ENCODE data around the gene DCXR. TPM values are rescaled to one million over a fixed set of nuclear protein-coding genes. Genes with fewer than 3 reads are reported as not detected.

The DCXR gene
- polyA plus RNA-seq, 4 donors, result 41.1 to 147 (median 112) TPM

GRCh38 chr17:81999976-82000802 is 37.3 kb downstream of the DCXR start:
- Histone ChIP-seq H3K4me1 (ENCODE audit: control insufficient read depth in 3 of 3, insufficient read depth in 2 of 3, low read depth in 1 of 3, low read length in 2 of 3) (peaks cover 0 to 23% (median 2%) of the 10 kb centered on the region in 3 donors), H3K9me3 (ENCODE audit: control insufficient read depth in 2 of 2, insufficient read depth in 1 of 2, low read depth in 1 of 2, low read length in 1 of 2) (no peaks in the 10 kb centered on the region), H3K36me3 (ENCODE audit: control insufficient read depth in 3 of 3, insufficient read depth in 2 of 3, low read depth in 1 of 3, low read length in 3 of 3) (peaks cover 0 to 54% (median 2%) of the 10 kb centered on the region in 3 donors), H3K27me3 (ENCODE audit: control insufficient read depth in 3 of 3, insufficient read depth in 3 of 3, low read length in 3 of 3) (no peaks in the 10 kb centered on the region), H3K27ac (ENCODE audit: low read depth in 1 of 3, low read length in 2 of 3) (peak overlapping the region in 1 of 3 donors; percentile 13), H3K4me3 (ENCODE audit: low read depth in 1 of 3, low read length in 3 of 3) (no peak overlapping the region)
- 17 to 64% (median 37%) methylated on average over 36 of the region's 36 CpGs for WGBS, 3 donors
- no peak for FAIRE-seq
- DNase-seq, result peak; percentile 35 to 42

- 26 to 70% (median 47%) methylated on average over 9 to 12 of the region's 12 CpGs for WGBS, 3 donors
- Histone ChIP-seq H3K27ac (ENCODE audit: low read depth in 1 of 3, low read length in 2 of 3) (no peak overlapping the region), H3K9me3 (ENCODE audit: control insufficient read depth in 2 of 2, insufficient read depth in 1 of 2, low read depth in 1 of 2, low read length in 1 of 2) (no peaks in the 10 kb centered on the region)
Measured at GRCh38 chr17:81999587-81999975, 37.9 kb downstream of the DCXR start.

GRCh38 chr17:81998691-81999438 is 38.6 kb downstream of the DCXR start:
- Histone ChIP-seq H3K27me3 (ENCODE audit: control insufficient read depth in 3 of 3, insufficient read depth in 3 of 3, low read length in 3 of 3) (no peaks in the 10 kb centered on the region), H3K9me3 (ENCODE audit: control insufficient read depth in 2 of 2, insufficient read depth in 1 of 2, low read depth in 1 of 2, low read length in 1 of 2) (no peaks in the 10 kb centered on the region), H3K36me3 (ENCODE audit: control insufficient read depth in 3 of 3, insufficient read depth in 2 of 3, low read depth in 1 of 3, low read length in 3 of 3) (peaks cover 0 to 56% (median 0%) of the 10 kb centered on the region in 3 donors), H3K4me3 (ENCODE audit: low read depth in 1 of 3, low read length in 3 of 3) (no peak overlapping the region), H3K4me1 (ENCODE audit: control insufficient read depth in 3 of 3, insufficient read depth in 2 of 3, low read depth in 1 of 3, low read length in 2 of 3) (peaks cover 0 to 23% (median 2%) of the 10 kb centered on the region in 3 donors), H3K27ac (ENCODE audit: low read depth in 1 of 3, low read length in 2 of 3) (no peak overlapping the region)
- DNase-seq, result no peak
- FAIRE-seq, result no peak
- WGBS, 3 donors, result 85 to 89% (median 86%) methylated on average over 14 of the region's 14 CpGs

More at GRCh38 chr17:81999587-81999975, 37.9 kb downstream of the DCXR start:
- H3K27me3 ChIP-seq (ENCODE audit: control insufficient read depth in 3 of 3, insufficient read depth in 3 of 3, low read length in 3 of 3), result no peaks in the 10 kb centered on the region
- H3K36me3 ChIP-seq (ENCODE audit: control insufficient read depth in 3 of 3, insufficient read depth in 2 of 3, low read depth in 1 of 3, low read length in 3 of 3), result peaks cover 0 to 56% (median 0%) of the 10 kb centered on the region in 3 donors
- H3K4me1 ChIP-seq (ENCODE audit: control insufficient read depth in 3 of 3, insufficient read depth in 2 of 3, low read depth in 1 of 3, low read length in 2 of 3), result peaks cover 0 to 23% (median 2%) of the 10 kb centered on the region in 3 donors
- no peak overlapping the region for H3K4me3 ChIP-seq (ENCODE audit: low read depth in 1 of 3, low read length in 3 of 3)
- DNase-seq, result peak in 1 of 2 donors; percentile 41
- no peak for FAIRE-seq

- H3K4me3 ChIP-seq (ENCODE audit: low read depth in 1 of 3, low read length in 3 of 3), result no peak overlapping the region
- H3K36me3 ChIP-seq (ENCODE audit: control insufficient read depth in 3 of 3, insufficient read depth in 2 of 3, low read depth in 1 of 3, low read length in 3 of 3), result peaks cover 0 to 55% (median 0%) of the 10 kb centered on the region in 3 donors
- H3K27me3 ChIP-seq (ENCODE audit: control insufficient read depth in 3 of 3, insufficient read depth in 3 of 3, low read length in 3 of 3), result no peaks in the 10 kb centered on the region
- H3K9me3 ChIP-seq (ENCODE audit: control insufficient read depth in 2 of 2, insufficient read depth in 1 of 2, low read depth in 1 of 2, low read length in 1 of 2), result no peaks in the 10 kb centered on the region
- H3K4me1 ChIP-seq (ENCODE audit: control insufficient read depth in 3 of 3, insufficient read depth in 2 of 3, low read depth in 1 of 3, low read length in 2 of 3), result peaks cover 0 to 23% (median 2%) of the 10 kb centered on the region in 3 donors
- WGBS, 3 donors, result 86 to 93% (median 91%) methylated on average over 7 of the region's 7 CpGs
- FAIRE-seq (no peak), DNase-seq (no peak)
- H3K27ac ChIP-seq (ENCODE audit: low read depth in 1 of 3, low read length in 2 of 3), result no peak overlapping the region
Measured at GRCh38 chr17:81998212-81998611, 39.3 kb downstream of the DCXR start.

- FAIRE-seq, result no peak
- Histone ChIP-seq H3K36me3 (ENCODE audit: control insufficient read depth in 3 of 3, insufficient read depth in 2 of 3, low read depth in 1 of 3, low read length in 3 of 3) (peaks cover 0 to 59% (median 0%) of the 10 kb centered on the region in 3 donors), H3K4me3 (ENCODE audit: low read depth in 1 of 3, low read length in 3 of 3) (no peak overlapping the region), H3K9me3 (ENCODE audit: control insufficient read depth in 2 of 2, insufficient read depth in 1 of 2, low read depth in 1 of 2, low read length in 1 of 2) (no peaks in the 10 kb centered on the region), H3K4me1 (ENCODE audit: control insufficient read depth in 3 of 3, insufficient read depth in 2 of 3, low read depth in 1 of 3, low read length in 2 of 3) (peaks cover 0 to 33% (median 2%) of the 10 kb centered on the region in 3 donors), H3K27ac (ENCODE audit: low read depth in 1 of 3, low read length in 2 of 3) (no peak overlapping the region), H3K27me3 (ENCODE audit: control insufficient read depth in 3 of 3, insufficient read depth in 3 of 3, low read length in 3 of 3) (no peaks in the 10 kb centered on the region)
- no peak for DNase-seq
- 91 to 96% (median 95%) methylated on average over 30 of the region's 30 CpGs for WGBS, 3 donors
Measured at GRCh38 chr17:81996757-81997441, 40.6 kb downstream of the DCXR start.

GRCh38 chr17:81996232-81996756 is 41.2 kb downstream of the DCXR start:
- H3K27me3 ChIP-seq (ENCODE audit: control insufficient read depth in 3 of 3, insufficient read depth in 3 of 3, low read length in 3 of 3), result no peaks in the 10 kb centered on the region
- 89 to 93% (median 92%) methylated on average over 20 to 28 of the region's 28 CpGs for WGBS, 3 donors
- H3K36me3 ChIP-seq (ENCODE audit: control insufficient read depth in 3 of 3, insufficient read depth in 2 of 3, low read depth in 1 of 3, low read length in 3 of 3), result peaks cover 0 to 59% (median 0%) of the 10 kb centered on the region in 3 donors
- FAIRE-seq (no peak), DNase-seq (no peak)
- peaks cover 0 to 34% (median 4%) of the 10 kb centered on the region in 3 donors for H3K4me1 ChIP-seq (ENCODE audit: control insufficient read depth in 3 of 3, insufficient read depth in 2 of 3, low read depth in 1 of 3, low read length in 2 of 3)
- no peak overlapping the region for H3K27ac ChIP-seq (ENCODE audit: low read depth in 1 of 3, low read length in 2 of 3)
- no peaks in the 10 kb centered on the region for H3K9me3 ChIP-seq (ENCODE audit: control insufficient read depth in 2 of 2, insufficient read depth in 1 of 2, low read depth in 1 of 2, low read length in 1 of 2)
- no peak overlapping the region for H3K4me3 ChIP-seq (ENCODE audit: low read depth in 1 of 3, low read length in 3 of 3)

- peaks cover 0 to 65% (median 0%) of the 10 kb centered on the region in 3 donors for H3K36me3 ChIP-seq (ENCODE audit: control insufficient read depth in 3 of 3, insufficient read depth in 2 of 3, low read depth in 1 of 3, low read length in 3 of 3)
- 94 to 97% (median 95%) methylated on average over 28 to 29 of the region's 29 CpGs for WGBS, 3 donors
- no peak for DNase-seq
- peaks cover 0 to 32% (median 6%) of the 10 kb centered on the region in 3 donors for H3K4me1 ChIP-seq (ENCODE audit: control insufficient read depth in 3 of 3, insufficient read depth in 2 of 3, low read depth in 1 of 3, low read length in 2 of 3)
- peaks cover 0 to 2% of the 10 kb centered on the region in 2 donors for H3K9me3 ChIP-seq (ENCODE audit: control insufficient read depth in 2 of 2, insufficient read depth in 1 of 2, low read depth in 1 of 2, low read length in 1 of 2)
- H3K4me3 ChIP-seq (ENCODE audit: low read depth in 1 of 3, low read length in 3 of 3), result no peak overlapping the region
- no peak for FAIRE-seq
- no peak overlapping the region for H3K27ac ChIP-seq (ENCODE audit: low read depth in 1 of 3, low read length in 2 of 3)
- H3K27me3 ChIP-seq (ENCODE audit: control insufficient read depth in 3 of 3, insufficient read depth in 3 of 3, low read length in 3 of 3), result no peaks in the 10 kb centered on the region
Measured at GRCh38 chr17:81995463-81996231, 41.9 kb downstream of the DCXR start.
